ENCODE data around the gene RNF43. TPM values are rescaled to one million over a fixed set of nuclear protein-coding genes. Genes with fewer than 3 reads are reported as not detected.

Gene RNF43
- total RNA-seq, 2 experiments from 2014 or later, result 0.34 to 1.1 TPM

GRCh38 chr17:58382108-58382871 lies 35.0 kb downstream of the RNF43 start:
- ChIA-PET POLR2A (interaction anchor here (0.6 to 2.2 kb wide), 6 partner anchors 13 to 568 kb away, joined by 3 to 12 read pairs (median 4); partner anchors contain the start of genes RNF43 and SUPT4H1), CTCF (interaction anchor here (0.8 to 1.6 kb wide), 7 partner anchors 30 to 78 kb away, joined by 3 to 8 read pairs (median 3); partner anchors contain the start of genes RNF43 and SUPT4H1)
- no peaks in the 10 kb centered on the region for H3K9me3 Mint-ChIP-seq
- peak overlapping the region; percentile 65 for H3K27ac Mint-ChIP-seq
- peak overlapping the region; percentile 9 for H3K4me3 Mint-ChIP-seq
- no peaks in the 10 kb centered on the region for H3K36me3 Mint-ChIP-seq (ENCODE audit: low read depth)
- DNase-seq (no peak), ATAC-seq (peak; percentile 85)
- TF ChIP-seq CTCF (IDR thresholded peaks at IDR 0.05), result no peak
- intact Hi-C loops (cut with micrococcal nuclease), result no loop called here
- peaks cover 39% of the 10 kb centered on the region for H3K4me1 Mint-ChIP-seq (ENCODE audit: low read depth)
- H3K27me3 Mint-ChIP-seq, result no peaks in the 10 kb centered on the region

- Mint-ChIP-seq H3K9me3 (no peaks in the 10 kb centered on the region), H3K27me3 (no peaks in the 10 kb centered on the region), H3K36me3 (ENCODE audit: low read depth) (no peaks in the 10 kb centered on the region), H3K27ac (peak overlapping the region; percentile 65), H3K4me1 (ENCODE audit: low read depth) (peaks cover 39% of the 10 kb centered on the region), H3K4me3 (no peak overlapping the region)
- ChIA-PET CTCF (interaction anchor here (0.9 to 4.3 kb wide), 5 partner anchors 29 to 78 kb away, joined by 3 to 20 read pairs (median 6); partner anchors contain the start of genes RNF43 and SUPT4H1), POLR2A (interaction anchor here (0.6 to 2.2 kb wide), 8 partner anchors 12 to 567 kb away, joined by 3 to 12 read pairs (median 4); partner anchors contain the start of genes RNF43 and SUPT4H1)
- TF ChIP-seq CTCF (IDR thresholded peaks at IDR 0.05), result no peak
- intact Hi-C loops (cut with micrococcal nuclease), result no loop called here
- ATAC-seq, result no peak
- DNase-seq, result no peak
Measured at GRCh38 chr17:58381124-58382035, 36.0 kb downstream of the RNF43 start.

GRCh38 chr17:58380207-58381123 lies 36.9 kb downstream of the RNF43 start:
- ChIA-PET CTCF (interaction anchor here (0.7 to 4.3 kb wide), 5 partner anchors 10 to 145 kb away, joined by 3 to 20 read pairs (median 5); partner anchors contain the start of gene RNF43), POLR2A (interaction anchor here (0.7 to 2.8 kb wide), 7 partner anchors 11 to 53 kb away, joined by 3 to 9 read pairs (median 4); partner anchors contain the start of gene SUPT4H1)
- ATAC-seq (no peak), DNase-seq (no peak)
- TF ChIP-seq CTCF (IDR thresholded peaks at IDR 0.05), result no peak
- H3K4me1 Mint-ChIP-seq (ENCODE audit: low read depth), result peaks cover 39% of the 10 kb centered on the region
- intact Hi-C loops (cut with micrococcal nuclease), result no loop called here
- no peaks in the 10 kb centered on the region for H3K36me3 Mint-ChIP-seq (ENCODE audit: low read depth)
- H3K4me3 Mint-ChIP-seq, result no peak overlapping the region
- H3K9me3 Mint-ChIP-seq, result no peaks in the 10 kb centered on the region
- H3K27me3 Mint-ChIP-seq, result no peaks in the 10 kb centered on the region
- no peak overlapping the region for H3K27ac Mint-ChIP-seq

GRCh38 chr17:58379511-58379824 lies 37.9 kb downstream of the RNF43 start:
- intact Hi-C loops (cut with micrococcal nuclease), result no loop called here
- no peak for ATAC-seq
- Mint-ChIP-seq H3K4me1 (ENCODE audit: low read depth) (peaks cover 39% of the 10 kb centered on the region), H3K9me3 (no peaks in the 10 kb centered on the region), H3K4me3 (no peak overlapping the region), H3K36me3 (ENCODE audit: low read depth) (no peaks in the 10 kb centered on the region), H3K27me3 (no peaks in the 10 kb centered on the region), H3K27ac (peak overlapping the region; percentile 41)
- CTCF ChIA-PET, result interaction anchor here (0.8 to 4.3 kb wide), 5 partner anchors 9 to 144 kb away, joined by 3 to 20 read pairs (median 5); partner anchors contain the start of gene RNF43
- POLR2A ChIA-PET, result interaction anchor here (0.8 to 2.8 kb wide), 5 partner anchors 27 to 52 kb away, joined by 3 to 8 read pairs (median 4); partner anchors contain the start of gene SUPT4H1
- no peak for DNase-seq
- TF ChIP-seq CTCF (IDR thresholded peaks at IDR 0.05), result no peak
